Adrenal gland (tissue), 12 donors: Measurements from ENCODE around the gene LILRA2. TPM values are rescaled to one million over a fixed set of nuclear protein-coding genes. Genes with fewer than 3 reads are reported as not detected.

Experiments
- polyA plus RNA-seq, 3 donors: library from polyadenylated mRNA; stranded (reverse); fragments of 200-250 nt in 2 of 3; fragments of 350-450 nt in 1 of 3; fragmentation: Illumina TruSeq in 1 of 3; extraction: RNeasy Lipid Tissue Mini Kit (QIAGEN cat#74804) in 1 of 3; gene quantifications; one replicate each; pipeline ENCODE4 v1.2.3, GENCODE V29; 2013 to 2014
- small RNA-seq, 2 donors: library from RNA; depleted of rRNA; stranded (forward); fragments of <200 nt; gene quantifications; one replicate each; pipeline ENCODE3, GENCODE V24; 2016
- total RNA-seq, 9 donors: library from RNA; depleted of rRNA in 4 of 9; stranded (reverse); fragments of >200 nt in 4 of 9; fragments of 120-200 nt in 1 of 9; fragmentation: NEBNext Ultra II Directional in 1 of 9; extraction: Animal tissue kit (Norgen Biotek cat#: 25700) in 1 of 9; gene quantifications; one replicate each; pipeline versions ENCODE4 v1.1.0 to v1.2.4, GENCODE V29; 2013 to 2023
- donor health status: healthy with polysubstance abuse.
- donor health status: Bipolar disorder and iron deficiency.
- donor health status: DM: yes; HTN: yes; CAD: no.
- donor health status: DM: no; HTN: no; CAD: no.
- donor health status: DM: no; HTN: no; CAD: no.
- donor health status: DM: yes; HTN: yes; CAD: no.

LILRA2 gene
- total and polyA plus RNA-seq, 12 donors: 0.55 to 13.5 (median 4.3) TPM

Small RNAs within 50 kb of the gene (small RNA-seq; reads per million reads assigned to genes)
- gene AC245036.2: 0 reads per million in 2 donors

Other genes with a start within 250 kb of the LILRA2 start
- gene LILRA4, start 234.6 kb upstream of the LILRA2 start, total RNA-seq: 1 to 10 TPM in 1 of 9 donors, under 1 TPM in 4, not detected in 4; 0.06 to 1.3 (median 0.24) TPM
- gene LILRA4, start 234.6 kb upstream of the LILRA2 start, polyA plus RNA-seq: not detected
- 10 to 100 TPM in 8 of 9 donors, 1 to 10 TPM in 1; 3.5 to 80.7 (median 49.4) TPM for gene LAIR1, start 208.9 kb upstream of the LILRA2 start, total RNA-seq
- 10 to 100 TPM; 14.4 to 39.2 (median 21.6) TPM for gene LAIR1, start 208.9 kb upstream of the LILRA2 start, polyA plus RNA-seq
- gene TTYH1, start 158.3 kb upstream of the LILRA2 start, total RNA-seq: 1 to 10 TPM in 3 of 9 donors, under 1 TPM in 3, not detected in 3; 0.61 to 4.0 (median 1.2) TPM
- 1 to 10 TPM in 2 of 3 donors, not detected in 1; 1.6 to 1.7 TPM for gene TTYH1, start 158.3 kb upstream of the LILRA2 start, polyA plus RNA-seq
- 100 to 1,000 TPM in 4 of 9 donors, 10 to 100 TPM in 5; 21.7 to 207 (median 75.1) TPM for gene LENG8, start 124.6 kb upstream of the LILRA2 start, total RNA-seq
- 100 to 1,000 TPM in 2 of 3 donors, 10 to 100 TPM in 1; 17.4 to 725 (median 247) TPM for gene LENG8, start 124.6 kb upstream of the LILRA2 start, polyA plus RNA-seq
- gene LENG9, start 110.0 kb upstream of the LILRA2 start, total RNA-seq: 10 to 100 TPM in 2 of 9 donors, 1 to 10 TPM in 7; 2.2 to 15.3 (median 8.2) TPM
- gene LENG9, start 110.0 kb upstream of the LILRA2 start, polyA plus RNA-seq: 1 to 10 TPM; 1.3 to 4.2 (median 3.1) TPM
- 10 to 100 TPM in 7 of 9 donors, 1 to 10 TPM in 2; 8.0 to 27.9 (median 15.6) TPM for gene CDC42EP5, start 100.5 kb upstream of the LILRA2 start, total RNA-seq
- gene CDC42EP5, start 100.5 kb upstream of the LILRA2 start, polyA plus RNA-seq: 10 to 100 TPM in 2 of 3 donors, under 1 TPM in 1; 0.44 to 36.0 (median 16.5) TPM
- gene LAIR2, start 71.0 kb upstream of the LILRA2 start, total RNA-seq: 1 to 10 TPM in 1 of 9 donors, under 1 TPM in 1, not detected in 7; 0.91 to 1.4 TPM
- not detected for gene LAIR2, start 71.0 kb upstream of the LILRA2 start, polyA plus RNA-seq
- gene LILRA1, start 19.8 kb downstream of the LILRA2 start, total RNA-seq: 1 to 10 TPM in 5 of 9 donors, under 1 TPM in 4; 0.30 to 5.5 (median 1.1) TPM
- 1 to 10 TPM in 1 of 3 donors, under 1 TPM in 2; 0.51 to 3.0 (median 0.88) TPM for gene LILRA1, start 19.8 kb downstream of the LILRA2 start, polyA plus RNA-seq
- 10 to 100 TPM in 5 of 9 donors, 1 to 10 TPM in 2, under 1 TPM in 2; 0.36 to 20.2 (median 10.1) TPM for gene LILRB1, start 56.7 kb downstream of the LILRA2 start, total RNA-seq
- gene LILRB1, start 56.7 kb downstream of the LILRA2 start, polyA plus RNA-seq: 10 to 100 TPM in 1 of 3 donors, 1 to 10 TPM in 2; 2.4 to 14.7 (median 3.1) TPM
- gene LILRB4, start 89.2 kb downstream of the LILRA2 start, total RNA-seq: 10 to 100 TPM in 6 of 9 donors, 1 to 10 TPM in 1, under 1 TPM in 2; 0.83 to 26.4 (median 10.9) TPM
- gene LILRB4, start 89.2 kb downstream of the LILRA2 start, polyA plus RNA-seq: 10 to 100 TPM in 1 of 3 donors, 1 to 10 TPM in 2; 2.5 to 12.1 (median 5.0) TPM
- not detected for gene KIR3DL3, start 150.7 kb downstream of the LILRA2 start, total RNA-seq
- gene KIR3DL3, start 150.7 kb downstream of the LILRA2 start, polyA plus RNA-seq: not detected
- under 1 TPM in 1 of 9 donors, not detected in 8; 0.28 TPM for gene KIR2DL3, start 164.7 kb downstream of the LILRA2 start, total RNA-seq
- gene KIR2DL3, start 164.7 kb downstream of the LILRA2 start, polyA plus RNA-seq: under 1 TPM in 1 of 3 donors, not detected in 2; 0.24 TPM
- not detected for gene KIR2DL1, start 196.0 kb downstream of the LILRA2 start, total RNA-seq
- under 1 TPM in 1 of 3 donors, not detected in 2; 0.15 TPM for gene KIR2DL1, start 196.0 kb downstream of the LILRA2 start, polyA plus RNA-seq
- under 1 TPM in 2 of 9 donors, not detected in 7; 0.34 to 0.36 TPM for gene KIR2DL4, start 229.8 kb downstream of the LILRA2 start, total RNA-seq
- under 1 TPM in 2 of 3 donors, not detected in 1; 0.07 to 0.31 TPM for gene KIR2DL4, start 229.8 kb downstream of the LILRA2 start, polyA plus RNA-seq
- under 1 TPM in 1 of 9 donors, not detected in 8; 0.11 TPM for gene KIR3DL1, start 242.7 kb downstream of the LILRA2 start, total RNA-seq
- gene KIR3DL1, start 242.7 kb downstream of the LILRA2 start, polyA plus RNA-seq: under 1 TPM in 1 of 3 donors, not detected in 2; 0.09 TPM